ENCODE measurements around the gene CD19.
"Not testable (repeated sequence)": the region's sequence is repeated elsewhere in the genome, so short reads cannot be mapped to it uniquely, and the experiment has no call there.

Gene CD19

GRCh38 chr16:28937222-28937876 is 5.6 kb downstream of the CD19 start:
- DNase-seq = no peak

- no peak for DNase-seq
Observed at GRCh38 chr16:28938721-28939120, 7.0 kb downstream of the CD19 start.

GRCh38 chr16:28939825-28940224 is 8.1 kb downstream of the CD19 start:
- not testable (repeated sequence) for DNase-seq

GRCh38 chr16:28943281-28943680 is 11.5 kb downstream of the CD19 start:
- no peak for DNase-seq

GRCh38 chr16:28946681-28947080 is 14.9 kb downstream of the CD19 start:
- no peak for DNase-seq

- peak; percentile 100 for DNase-seq
Observed at GRCh38 chr16:28950648-28951409, 19.1 kb downstream of the CD19 start, which contains the start of gene NFATC2IP. TSS of gene NFATC2IP (plus strand) at chr16:28950937. CDS start at chr16:28951012, 75 bp downstream.

GRCh38 chr16:28951410-28951943 is 19.7 kb downstream of the CD19 start:
- peak; percentile 57 for DNase-seq

- DNase-seq = no peak
Observed at GRCh38 chr16:28958216-28958615, 26.4 kb downstream of the CD19 start.

GRCh38 chr16:28958836-28959235 is 27.1 kb downstream of the CD19 start:
- no peak for DNase-seq

- DNase-seq = no peak
Observed at GRCh38 chr16:28964072-28964471, 32.3 kb downstream of the CD19 start.

- DNase-seq = no peak
Observed at GRCh38 chr16:28964496-28964895, 32.7 kb downstream of the CD19 start.

GRCh38 chr16:28967156-28967555 is 35.4 kb downstream of the CD19 start:
- no peak for DNase-seq

GRCh38 chr16:28969696-28970095 is 37.9 kb downstream of the CD19 start:
- not testable (repeated sequence) for DNase-seq

GRCh38 chr16:28974007-28974436 is 42.3 kb downstream of the CD19 start:
- peak; percentile 54 for DNase-seq

- peak; percentile 96 for DNase-seq
Observed at GRCh38 chr16:28974437-28975157, 42.8 kb downstream of the CD19 start, which contains the start of gene SPNS1. TSS of gene SPNS1 (plus strand) at chr16:28974778. CDS start at chr16:28975152, 374 bp downstream.

- no peak for DNase-seq
Observed at GRCh38 chr16:28975158-28975599, 43.4 kb downstream of the CD19 start.

GRCh38 chr16:28977703-28978662 is 46.2 kb downstream of the CD19 start:
- DNase-seq = no peak

GRCh38 chr16:28980330-28980729 is 48.6 kb downstream of the CD19 start:
- not testable (repeated sequence) for DNase-seq

- no peak for DNase-seq
Observed at GRCh38 chr16:28980929-28981328, 49.2 kb downstream of the CD19 start.

GRCh38 chr16:28981517-28981916 is 49.7 kb downstream of the CD19 start:
- peak; percentile 70 for DNase-seq

- DNase-seq = no peak
Observed at GRCh38 chr16:28982418-28982817, 50.6 kb downstream of the CD19 start.

GRCh38 chr16:28982949-28983348 is 51.2 kb downstream of the CD19 start:
- no peak for DNase-seq

Measured in hematopoietic multipotent progenitor cell treated with erythropoietin and hydrocortisone succinate and interleukin-3 and kit ligand, for 8 days (in vitro differentiated cells).